SIG-M5 treated with dmso at 0.1 percent for 504 hours (cell line): Measurements from ENCODE around the gene FBXW11.
"Not testable (repeated sequence)": the region's sequence is repeated elsewhere in the genome, so short reads cannot be mapped to it uniquely, and the experiment has no call there.

Experiments used
- DNase-seq: peaks from one replicate; lab custom pipeline; 2025; ENCODE audit not compliant: unreplicated experiment; lab: John Stamatoyannopoulos, UW

The FBXW11 gene

DNA sequence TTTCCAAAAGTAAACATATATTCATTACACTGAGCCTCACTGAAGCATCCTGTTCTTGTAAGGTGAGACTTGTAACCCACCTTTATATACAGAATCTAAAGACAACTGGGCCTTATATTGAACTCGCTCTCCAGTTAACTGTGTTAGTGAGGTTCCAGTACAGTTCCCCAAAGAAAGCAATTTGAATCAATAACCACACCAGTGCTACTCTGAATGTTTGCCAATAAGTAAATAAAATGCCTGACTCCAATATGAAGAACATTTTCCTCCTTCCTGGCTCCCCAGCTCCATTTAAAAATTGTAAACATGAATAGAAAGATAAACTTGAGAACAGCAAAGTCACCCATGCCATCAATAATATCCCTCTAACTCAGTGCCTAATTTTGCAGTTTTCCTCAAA is 50.1 kb downstream of the FBXW11 start:
- no peak for DNase-seq

DNA sequence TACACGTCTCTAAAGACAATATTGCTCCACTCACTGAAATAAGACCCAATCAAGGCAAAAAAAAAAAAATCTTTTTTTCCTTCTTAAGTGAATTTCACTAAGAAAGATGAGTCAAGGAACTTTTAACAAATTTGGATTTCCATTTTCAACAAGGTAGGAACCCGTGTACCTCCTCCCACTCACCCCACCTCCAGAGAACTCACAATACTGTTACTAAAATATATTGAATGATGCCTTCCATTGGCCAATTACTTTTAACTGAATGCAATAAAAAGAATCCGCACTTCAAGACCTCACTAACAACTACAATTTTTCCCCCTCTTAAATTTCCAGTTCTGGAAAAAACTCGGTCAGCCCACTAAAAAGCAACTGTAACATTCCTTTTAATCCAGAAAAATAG is 50.7 kb downstream of the FBXW11 start:
- no peak for DNase-seq

DNA sequence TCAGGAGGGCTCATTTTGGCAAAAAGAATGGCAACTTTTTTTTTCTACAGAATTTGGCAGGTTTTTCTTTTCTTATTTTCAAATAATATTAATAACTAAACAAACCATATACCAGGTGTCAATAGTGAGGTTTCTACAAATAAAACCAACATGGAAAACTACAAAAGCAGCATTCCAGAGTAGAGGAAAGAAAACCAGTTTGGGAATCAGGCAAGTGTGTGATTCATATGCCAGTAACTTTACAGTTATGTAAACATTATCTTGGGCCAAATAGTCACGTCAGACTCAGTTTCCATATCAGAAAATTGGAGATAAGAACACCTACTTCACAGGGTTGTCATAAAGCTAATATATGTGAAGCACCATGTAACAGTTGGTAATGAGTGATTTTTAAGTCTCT is 51.7 kb downstream of the FBXW11 start:
- DNase-seq = no peak

DNA sequence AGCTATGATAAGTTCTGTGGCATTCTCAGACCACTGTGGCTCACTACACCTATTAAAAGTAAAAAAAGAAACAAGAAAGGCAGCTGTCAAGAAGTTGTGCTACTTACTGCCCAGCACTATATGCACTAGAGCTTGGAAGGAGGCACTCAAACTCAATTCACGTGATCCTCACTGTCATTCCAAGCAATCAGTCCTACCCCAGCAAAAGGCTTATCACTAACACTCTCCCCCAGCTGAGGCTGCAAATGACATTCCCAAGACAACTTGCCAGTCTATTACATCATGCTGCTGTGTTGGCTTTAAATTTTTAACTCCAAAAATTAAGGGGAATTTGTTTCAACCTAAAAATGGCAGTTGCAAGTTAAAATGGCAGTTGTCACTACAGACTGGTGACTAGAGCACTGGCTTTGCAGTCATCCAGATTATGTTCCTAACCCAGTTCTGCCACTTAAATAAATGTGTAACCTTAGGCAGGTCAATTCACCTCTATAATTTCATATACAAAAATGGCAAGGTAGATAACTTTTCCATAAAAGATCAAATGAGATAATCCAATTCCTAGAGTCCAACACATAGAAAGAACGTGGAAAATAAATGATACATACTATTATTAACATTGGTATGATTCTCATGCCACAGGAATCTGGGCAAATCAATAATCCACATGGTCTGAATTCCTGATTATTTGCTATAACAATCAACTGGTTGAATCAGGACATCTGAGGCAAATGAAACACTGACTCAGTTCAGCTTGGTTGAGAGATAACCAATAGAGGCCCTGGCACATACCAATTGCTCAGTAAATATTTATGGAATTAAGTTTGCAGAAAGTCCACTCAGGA is 52.4 kb downstream of the FBXW11 start:
- DNase-seq = no peak

DNA sequence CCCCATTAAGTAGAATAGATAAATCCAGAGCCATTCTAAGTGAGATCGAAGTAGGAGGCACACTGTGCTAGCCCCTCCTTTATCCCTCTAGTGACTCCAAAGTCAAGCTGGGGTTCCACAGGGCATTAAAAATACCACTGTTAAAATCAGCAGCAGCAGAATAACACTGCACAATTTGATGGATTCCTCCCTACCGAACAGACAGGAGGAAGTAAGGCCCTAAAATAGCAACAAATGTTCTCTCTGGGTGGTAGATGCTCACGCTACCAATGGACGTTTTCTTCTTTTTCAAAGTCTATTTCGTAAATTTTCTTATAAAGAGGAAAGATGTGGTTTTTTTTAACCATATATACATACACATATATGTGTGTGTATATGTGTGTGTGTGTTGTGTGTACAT is 54.4 kb downstream of the FBXW11 start:
- peak; percentile 59 for DNase-seq

DNA sequence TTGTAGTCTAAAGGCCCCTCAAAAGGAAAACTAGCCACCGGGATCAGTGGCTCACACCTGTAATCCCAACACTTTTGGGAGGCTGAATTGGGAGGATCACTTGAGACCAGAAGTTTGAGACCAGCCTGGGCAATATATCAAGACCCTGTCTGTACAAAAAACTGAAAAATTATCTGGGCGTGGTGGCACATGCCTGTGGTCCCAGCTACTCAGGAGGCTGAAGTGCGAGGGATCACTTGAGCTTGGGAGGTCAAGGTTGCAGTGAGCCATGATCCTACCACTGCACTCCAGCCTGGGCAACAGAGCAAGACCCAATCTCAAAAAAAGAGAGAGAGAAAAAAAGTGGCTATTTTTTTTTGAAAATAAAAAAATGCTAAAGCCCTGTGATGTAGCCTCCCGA is 55.2 kb downstream of the FBXW11 start:
- no peak for DNase-seq

DNA sequence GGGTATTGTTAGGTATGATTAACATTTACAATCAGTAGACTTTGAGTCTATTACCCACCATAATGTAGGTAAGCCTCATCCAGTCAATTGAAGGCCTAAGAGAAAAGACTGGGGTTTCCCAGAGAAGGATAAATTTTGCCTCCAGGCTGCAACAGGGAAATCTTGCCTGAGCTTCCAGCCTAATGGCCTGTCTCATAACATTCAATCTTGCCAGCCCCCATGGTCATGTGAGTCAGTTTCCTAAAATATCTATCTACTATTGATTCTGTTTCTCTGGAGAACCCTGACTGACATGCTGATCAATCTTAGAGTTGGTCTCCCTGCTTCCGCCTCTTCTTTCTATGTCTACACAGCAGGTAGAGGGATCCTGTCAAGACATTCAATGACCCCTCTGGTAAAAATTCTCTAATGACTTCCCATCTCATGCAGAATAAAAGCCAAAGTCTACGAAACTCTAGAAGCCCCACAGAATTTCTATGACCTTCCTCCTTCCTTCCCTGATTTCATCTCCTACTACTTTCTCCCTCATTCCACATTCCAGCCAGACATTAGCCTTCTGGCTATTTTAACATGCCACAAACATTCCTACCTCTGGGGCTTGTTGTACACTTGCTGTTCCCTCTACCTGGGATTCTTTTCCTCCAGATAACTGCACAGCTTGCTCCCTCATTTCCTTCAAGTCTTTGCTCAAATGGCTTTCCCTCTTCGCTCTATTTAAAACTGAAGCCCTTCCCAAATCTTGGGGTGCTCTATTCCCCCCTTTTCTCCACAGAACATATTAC is 60.2 kb downstream of the FBXW11 start:
- DNase-seq = no peak

DNA sequence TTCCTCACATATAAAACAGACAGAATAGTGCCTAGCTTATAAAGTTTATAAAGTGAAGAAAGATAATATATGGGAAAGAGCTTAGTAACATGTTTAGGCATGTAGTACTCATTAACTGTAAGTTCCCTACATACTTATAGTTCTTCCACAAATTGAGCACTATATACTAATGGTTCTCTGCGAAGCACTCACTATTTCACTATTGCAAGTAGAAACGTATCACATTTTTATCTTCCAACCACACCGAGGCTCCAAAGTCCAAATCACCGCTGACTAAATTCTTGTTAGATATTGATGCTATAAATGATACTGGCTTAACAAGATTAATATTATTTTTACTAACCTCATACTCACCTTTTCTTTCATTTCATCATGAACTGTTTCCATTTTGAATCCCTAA is 61.0 kb downstream of the FBXW11 start:
- no peak for DNase-seq

DNA sequence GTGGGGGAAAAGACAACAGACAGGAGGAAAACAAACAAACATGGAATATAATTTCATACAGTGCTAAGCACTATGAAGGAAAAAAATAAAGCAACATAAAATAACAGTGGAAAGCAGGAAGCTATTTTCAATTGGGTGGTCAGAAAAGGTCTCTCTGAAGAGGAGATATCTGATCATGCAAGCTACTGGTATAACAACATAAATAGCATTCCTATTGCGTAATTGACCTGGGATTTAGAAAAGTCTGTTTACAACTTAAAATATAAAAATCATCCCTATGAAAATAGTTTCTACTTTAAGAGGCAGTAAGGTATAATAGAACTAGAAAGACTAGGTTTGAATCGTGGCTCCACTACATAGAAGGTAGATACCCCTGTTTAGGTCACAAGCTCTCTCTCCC is 61.4 kb downstream of the FBXW11 start:
- no peak for DNase-seq

DNA sequence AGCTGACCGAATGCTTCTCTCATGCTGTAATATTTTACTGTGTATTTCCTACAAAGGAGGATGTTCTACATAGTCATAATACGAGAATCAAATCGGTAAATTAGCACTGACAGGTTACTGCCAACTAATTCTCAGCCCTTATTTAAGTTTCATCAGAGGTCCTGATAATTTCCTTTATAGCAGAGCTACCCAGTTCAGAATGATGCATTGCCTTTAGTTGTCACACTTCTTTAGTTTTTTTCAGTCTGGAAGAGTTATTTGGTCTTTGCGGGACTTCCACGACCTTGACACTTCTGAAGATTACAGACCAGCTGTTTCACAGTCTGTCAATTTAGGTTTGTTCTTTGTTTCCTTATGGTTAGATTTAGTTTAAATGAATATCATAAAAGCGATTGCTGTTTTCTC is 64.3 kb downstream of the FBXW11 start:
- not testable (repeated sequence) for DNase-seq

DNA sequence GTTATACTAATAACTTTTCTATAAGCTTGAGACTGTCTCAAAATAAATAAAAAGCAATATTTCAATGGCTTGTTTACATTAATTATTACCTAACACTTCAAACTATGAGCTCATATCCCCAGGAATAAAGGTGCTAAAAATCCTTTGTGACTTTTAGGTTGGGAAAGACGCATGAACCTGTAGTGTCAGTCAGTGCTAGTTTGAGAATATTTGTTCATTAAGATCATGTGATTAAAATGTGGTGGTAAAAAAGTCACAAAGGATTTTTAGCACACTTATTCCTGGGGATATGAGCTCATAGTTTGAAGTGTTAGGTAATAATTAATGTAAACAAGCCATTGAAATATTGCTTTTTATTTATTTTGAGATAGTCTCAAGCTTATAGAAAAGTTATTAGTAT is 64.8 kb downstream of the FBXW11 start:
- DNase-seq = not testable (repeated sequence)

DNA sequence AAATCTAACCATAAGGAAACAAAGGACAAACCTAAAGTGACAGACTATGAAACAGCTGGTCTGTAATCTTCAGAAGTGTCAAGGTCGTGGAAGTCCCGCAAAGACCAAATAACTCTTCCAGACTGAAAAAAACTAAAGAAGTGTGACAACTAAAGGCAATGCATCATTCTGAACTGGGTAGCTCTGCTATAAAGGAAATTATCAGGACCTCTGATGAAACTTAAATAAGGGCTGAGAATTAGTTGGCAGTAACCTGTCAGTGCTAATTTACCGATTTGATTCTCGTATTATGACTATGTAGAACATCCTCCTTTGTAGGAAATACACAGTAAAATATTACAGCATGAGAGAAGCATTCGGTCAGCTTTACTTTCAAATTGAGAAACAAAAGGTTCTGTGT is 65.2 kb downstream of the FBXW11 start:
- not testable (repeated sequence) for DNase-seq

DNA sequence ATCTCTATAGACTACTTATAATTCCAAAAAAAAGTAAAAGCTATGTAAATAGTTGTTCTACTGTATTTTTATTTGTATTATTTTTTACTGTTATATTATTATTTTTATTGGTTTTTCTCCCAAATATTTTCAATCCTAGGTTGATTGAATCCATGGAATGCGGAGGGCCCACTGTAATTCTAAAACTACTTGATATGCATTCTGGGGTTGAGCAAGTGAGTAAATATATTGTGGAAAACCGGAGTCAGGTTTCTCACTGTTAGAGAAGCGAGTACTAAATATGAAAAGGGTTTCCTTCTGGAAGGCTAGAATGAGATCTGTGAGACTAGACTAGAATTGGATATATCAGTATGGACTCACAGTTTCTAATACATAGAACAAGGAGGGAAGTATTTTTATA is 66.5 kb downstream of the FBXW11 start:
- DNase-seq = no peak

DNA sequence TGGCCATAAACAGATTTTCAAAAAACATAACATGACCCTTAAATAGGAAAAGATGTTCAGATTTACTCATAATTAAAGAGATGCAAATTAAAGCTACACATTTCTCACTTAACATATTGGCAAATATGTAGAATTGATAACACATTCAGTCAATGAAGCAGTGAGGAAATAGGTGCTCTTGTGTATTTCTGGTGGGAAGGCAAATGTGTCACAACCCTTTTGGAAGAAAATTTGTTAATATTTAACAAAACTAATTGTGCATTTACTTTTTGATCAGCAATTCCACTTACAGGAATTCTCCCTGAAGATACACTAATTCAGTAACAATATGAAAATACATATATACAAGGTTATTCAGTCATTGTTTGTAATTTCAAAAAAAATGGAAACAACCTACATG is 68.1 kb downstream of the FBXW11 start:
- no peak for DNase-seq

DNA sequence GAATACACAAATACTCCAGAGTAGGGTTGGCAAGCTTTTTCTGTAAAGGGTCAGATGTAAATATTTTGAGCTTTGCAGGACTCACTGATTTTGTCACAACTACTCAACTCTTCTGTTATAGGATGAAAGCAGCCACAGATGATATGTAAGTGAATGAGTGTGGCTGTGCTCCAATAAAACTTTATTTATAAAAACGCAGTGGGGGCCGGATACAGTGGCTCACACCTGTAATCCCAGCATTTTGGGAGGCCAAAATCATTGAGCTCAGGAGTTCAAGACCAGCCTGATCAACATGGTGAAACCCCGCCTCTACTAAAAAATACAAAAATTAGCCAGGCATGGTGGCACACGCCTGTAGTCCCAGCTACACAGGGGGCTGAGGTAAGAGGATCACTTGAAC is 69.1 kb downstream of the FBXW11 start:
- no peak for DNase-seq

DNA sequence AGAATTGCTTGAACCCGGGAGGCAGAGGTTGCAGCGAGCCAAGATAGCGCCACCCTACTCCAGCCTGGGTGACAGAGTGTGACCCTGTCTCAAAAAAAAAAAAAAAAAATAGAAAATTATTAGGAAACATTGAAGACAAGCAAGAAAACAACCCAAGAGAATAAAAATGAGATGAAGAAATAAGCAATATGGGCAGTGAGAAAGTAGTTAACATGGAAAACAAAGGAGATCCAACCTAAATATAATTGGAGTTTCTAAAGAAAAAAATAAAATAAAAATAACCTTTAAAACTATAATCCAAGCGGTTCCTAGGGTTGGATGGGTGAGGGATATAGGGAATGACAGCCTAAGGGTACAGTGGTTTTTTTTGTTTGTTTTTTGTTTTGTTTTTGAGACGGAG is 71.9 kb downstream of the FBXW11 start:
- no peak for DNase-seq

DNA sequence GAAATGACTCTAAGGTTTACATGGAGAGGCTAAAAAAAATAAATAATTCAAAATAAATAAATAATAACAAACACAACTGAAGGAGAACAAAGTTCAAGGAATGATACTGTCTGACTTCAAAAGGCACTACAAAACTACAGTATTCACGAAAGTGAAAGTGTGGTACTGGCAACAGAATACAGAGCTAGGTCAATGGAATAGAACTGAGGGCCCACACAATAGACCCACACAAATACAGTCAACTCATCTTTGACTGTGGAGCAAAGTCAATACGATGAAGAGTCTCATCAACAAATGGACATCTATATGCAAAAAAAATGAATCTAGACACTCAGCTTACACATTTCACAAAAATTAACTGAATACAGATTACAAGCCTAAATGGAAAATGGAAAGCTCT is 75.3 kb downstream of the FBXW11 start:
- DNase-seq = no peak

DNA sequence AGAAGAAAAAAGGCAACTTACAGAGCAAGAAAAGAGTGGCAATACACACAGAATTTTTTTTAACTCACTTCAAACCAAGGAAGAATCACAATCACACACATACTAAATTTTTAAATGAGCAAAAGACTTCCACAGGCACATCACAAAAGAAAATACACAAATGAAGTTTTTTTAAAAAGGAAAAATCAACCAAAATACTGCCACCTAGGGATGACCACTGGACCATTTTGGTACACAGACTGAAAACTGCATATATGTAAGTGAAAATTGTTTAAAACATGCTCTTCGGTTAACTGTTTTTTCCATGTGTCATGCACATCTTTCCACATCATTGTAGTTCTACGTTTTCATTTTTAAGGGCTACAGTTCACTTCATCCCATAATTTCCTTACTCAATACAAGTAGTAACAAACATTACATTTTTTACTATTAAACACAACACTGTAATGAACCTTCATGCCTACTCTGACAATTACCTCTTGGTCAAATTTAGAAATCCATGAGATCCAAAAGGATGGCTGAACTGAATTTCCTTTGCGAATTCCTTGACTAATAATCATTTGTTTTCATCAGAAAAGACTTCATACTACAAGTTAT is 79.0 kb downstream of the FBXW11 start:
- DNase-seq = no peak

DNA sequence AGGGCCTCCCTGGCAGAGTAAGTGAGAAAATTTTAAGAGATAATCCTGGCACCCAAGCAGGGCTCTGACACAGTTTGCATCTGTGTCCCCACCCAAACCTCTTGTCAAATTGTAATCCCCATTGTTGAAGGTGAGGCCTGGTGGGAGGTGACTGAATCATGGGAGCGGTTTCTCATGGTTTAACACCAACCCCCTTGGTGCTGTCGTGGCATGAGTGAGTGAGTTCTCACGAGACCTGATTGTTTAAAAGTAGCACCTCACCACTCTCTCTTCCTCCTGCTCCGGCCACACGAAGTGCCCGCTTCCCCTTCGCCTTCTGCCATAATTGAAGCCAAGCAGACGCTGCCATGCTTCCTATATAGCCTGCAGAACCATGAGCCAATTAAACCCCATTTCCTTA is 80.1 kb downstream of the FBXW11 start:
- no peak for DNase-seq

DNA sequence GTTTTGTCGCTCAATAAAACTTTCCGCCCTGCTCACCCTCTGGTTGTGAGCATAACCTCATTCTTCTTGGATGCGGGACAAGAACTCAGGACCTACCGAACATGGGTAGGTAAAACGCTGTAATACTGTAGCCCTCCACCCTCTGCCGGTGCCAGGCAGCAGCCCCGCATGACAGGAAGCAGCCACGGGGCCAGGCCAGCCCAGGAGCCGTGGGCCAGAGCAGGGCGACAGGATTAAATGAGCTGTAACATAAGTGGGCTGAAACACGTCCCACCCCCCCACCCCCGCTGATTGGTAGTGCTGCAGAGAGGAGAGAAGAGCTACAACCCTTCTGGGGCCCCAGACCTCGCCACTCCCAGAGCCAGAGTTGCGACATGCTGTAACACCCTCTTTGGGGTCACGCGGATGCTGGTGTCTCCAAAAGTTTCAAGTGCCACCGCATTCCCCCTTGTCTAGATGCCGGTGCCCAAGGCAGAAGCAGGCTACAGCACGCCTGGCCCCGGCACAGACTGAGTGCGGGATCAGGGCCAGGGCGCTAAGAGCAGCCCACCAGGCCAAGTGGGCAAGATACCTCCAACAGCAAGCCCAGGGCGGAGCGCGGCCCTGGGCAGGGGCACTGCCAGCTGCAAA is 81.8 kb downstream of the FBXW11 start:
- DNase-seq = no peak

DNA sequence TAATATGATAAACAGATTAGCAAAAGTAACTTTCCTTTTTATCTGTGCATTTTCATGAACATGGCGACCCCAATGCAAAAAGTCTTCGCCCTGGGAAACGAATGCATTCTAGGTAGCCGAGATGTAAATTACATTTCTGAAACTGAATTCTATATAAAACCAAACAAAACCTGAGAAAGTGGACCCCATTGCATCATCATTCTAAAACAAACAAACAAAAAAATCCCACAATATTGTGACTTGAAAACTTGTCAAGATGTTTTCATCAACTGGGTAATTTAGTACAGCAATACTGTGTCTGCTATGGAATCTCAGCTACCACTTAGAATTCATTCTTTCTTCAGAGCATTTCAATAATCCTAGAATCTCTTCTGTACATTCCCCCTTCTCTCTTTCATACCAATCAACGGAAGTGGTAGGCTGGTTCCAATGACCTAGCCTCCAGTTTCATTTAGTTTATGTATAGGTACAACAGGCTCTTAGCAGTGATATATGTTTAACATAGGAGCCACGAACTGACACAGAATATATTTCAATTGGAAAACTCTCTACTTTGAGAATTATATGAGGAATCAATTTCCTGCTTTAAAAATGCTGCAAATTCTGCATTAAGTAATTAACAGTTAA is 85.6 kb downstream of the FBXW11 start:
- no peak for DNase-seq
